NT2/D1 (cell line): Measurements from ENCODE around the gene PPP1R13L.
"Not testable (repeated sequence)": the region's sequence is repeated elsewhere in the genome, so short reads cannot be mapped to it uniquely, and the experiment has no call there.

ENCODE experiments used
- SUZ12 ChIP-seq: IDR thresholded peaks from 2 replicates; pipeline ENCODE4 v1.6.1; 2011; ENCODE audit not compliant: insufficient read length, insufficient read depth; ENCODE audit errors: extremely low read depth
- YY1 ChIP-seq: IDR thresholded peaks from 2 replicates; pipeline ENCODE4 v1.6.1; 2011; ENCODE audit not compliant: insufficient read length, insufficient read depth
- ZNF274 ChIP-seq: IDR thresholded peaks from 2 replicates; pipeline ENCODE4 v1.6.1; 2011; ENCODE audit warnings: mild to moderate bottlenecking, low read depth, low read length

- not testable (repeated sequence) for TF ChIP-seq ZNF274, YY1, SUZ12
Observed at GRCh38 chr19:45410330-45410729, 5.5 kb upstream of the PPP1R13L start.
